HG03520 (cell line): ENCODE data around the gene RHPN2.
"Not testable (repeated sequence)": the region's sequence is repeated elsewhere in the genome, so short reads cannot be mapped to it uniquely, and the experiment has no call there.

Source experiments
- ATAC-seq: cut with Tn5 transposase; IDR thresholded peaks from one replicate; pipeline ENCODE4 v1.9.1; 2021; ENCODE audit warnings: mild to moderate bottlenecking, moderate library complexity; ENCODE audit not compliant: unreplicated experiment

Gene RHPN2

GRCh38 chr19:33066543-33066942 is 1.9 kb upstream of the RHPN2 start:
- no peak for ATAC-seq

DNA sequence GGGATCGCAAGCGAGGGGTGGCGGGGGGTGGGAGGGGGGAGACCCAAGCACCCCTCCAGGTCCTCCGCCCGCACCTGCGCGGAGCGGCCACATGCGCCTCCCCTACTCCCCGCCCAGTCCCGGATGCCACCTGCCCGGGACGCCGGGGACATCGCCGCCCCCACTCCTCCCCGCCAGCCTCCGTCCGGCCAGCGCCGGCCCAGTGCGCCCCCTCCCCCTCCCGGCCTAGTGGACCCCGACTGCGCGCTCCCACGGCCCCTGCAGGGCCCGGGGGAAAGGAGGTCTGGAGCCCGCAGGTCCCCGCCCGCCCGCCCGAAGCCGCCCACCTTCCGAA is 263 bp downstream of the RHPN2 start:
- no peak for ATAC-seq

GRCh38 chr19:33063753-33064457 is 783 bp downstream of the RHPN2 start:
- ATAC-seq, result no peak

DNA sequence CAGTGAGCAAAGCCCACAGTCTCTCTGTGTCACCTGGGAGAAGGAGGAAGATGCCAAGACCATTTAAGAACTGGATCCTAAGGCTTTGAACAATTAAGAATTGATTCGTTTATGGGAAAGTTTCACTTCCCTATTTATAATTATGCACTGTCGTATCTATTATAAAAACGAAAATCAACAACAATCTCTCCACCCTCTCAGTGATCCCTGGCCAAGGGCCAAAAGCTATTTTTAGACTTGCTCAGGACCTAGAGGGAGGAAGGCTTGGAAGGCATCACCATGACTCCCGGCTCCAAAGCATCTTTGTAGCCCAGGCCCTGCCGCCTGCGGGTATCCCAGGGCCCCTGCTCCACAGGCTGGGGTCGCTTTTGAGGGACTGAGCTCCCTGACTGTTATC is 1.3 kb downstream of the RHPN2 start:
- ATAC-seq, result no peak

- ATAC-seq, result no peak
Observed at GRCh38 chr19:33062902-33063301, 1.8 kb downstream of the RHPN2 start.

DNA sequence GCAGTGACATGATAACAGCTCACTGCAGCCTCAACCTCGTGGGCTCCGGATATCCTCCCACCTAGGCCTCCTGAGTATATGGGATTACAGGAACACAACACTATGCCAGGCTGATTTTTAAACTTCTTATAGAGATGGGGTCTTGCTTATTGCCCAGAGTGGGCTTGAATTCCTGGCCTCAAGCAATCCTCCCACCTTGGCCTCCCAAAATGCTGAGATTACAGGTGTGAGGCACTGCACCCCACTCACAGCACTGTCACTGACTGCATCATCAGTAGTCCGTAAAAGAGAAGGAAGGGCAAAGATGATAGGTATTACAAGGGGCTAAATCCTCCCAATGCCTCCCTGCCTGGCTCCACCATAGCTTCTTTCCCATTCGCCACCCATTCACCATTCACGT is 4.1 kb downstream of the RHPN2 start:
- ATAC-seq, result no peak

- no peak for ATAC-seq
Observed at GRCh38 chr19:33055718-33056117, 9.0 kb downstream of the RHPN2 start.

- no peak for ATAC-seq
Observed at GRCh38 chr19:33054623-33055022, 10.1 kb downstream of the RHPN2 start.

- no peak for ATAC-seq
Observed at GRCh38 chr19:33052352-33052972, 12.2 kb downstream of the RHPN2 start.

DNA sequence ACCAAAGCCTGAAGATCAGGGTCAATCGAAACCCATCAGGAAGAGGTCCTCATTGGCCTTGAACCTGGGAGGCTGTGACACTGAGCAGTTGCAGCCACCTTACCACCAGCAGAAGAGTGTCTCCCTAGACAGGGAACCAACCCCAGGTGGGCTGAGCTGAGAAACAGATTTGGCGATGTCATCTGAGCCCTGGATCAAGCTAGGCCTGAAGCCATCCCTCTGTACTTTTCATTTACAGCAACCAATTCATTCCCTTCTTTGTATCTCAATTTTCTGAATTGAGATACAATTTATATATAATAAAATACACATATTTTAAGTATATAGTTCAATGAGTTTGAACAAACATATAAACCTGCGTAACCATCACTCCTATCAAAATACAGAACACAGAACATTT is 14.6 kb downstream of the RHPN2 start:
- ATAC-seq, result no peak

GRCh38 chr19:33048806-33049676 is 15.6 kb downstream of the RHPN2 start:
- no peak for ATAC-seq

GRCh38 chr19:33047422-33047821 is 17.3 kb downstream of the RHPN2 start:
- ATAC-seq, result no peak

- ATAC-seq, result not testable (repeated sequence)
Observed at GRCh38 chr19:33041828-33042160, 22.9 kb downstream of the RHPN2 start.

DNA sequence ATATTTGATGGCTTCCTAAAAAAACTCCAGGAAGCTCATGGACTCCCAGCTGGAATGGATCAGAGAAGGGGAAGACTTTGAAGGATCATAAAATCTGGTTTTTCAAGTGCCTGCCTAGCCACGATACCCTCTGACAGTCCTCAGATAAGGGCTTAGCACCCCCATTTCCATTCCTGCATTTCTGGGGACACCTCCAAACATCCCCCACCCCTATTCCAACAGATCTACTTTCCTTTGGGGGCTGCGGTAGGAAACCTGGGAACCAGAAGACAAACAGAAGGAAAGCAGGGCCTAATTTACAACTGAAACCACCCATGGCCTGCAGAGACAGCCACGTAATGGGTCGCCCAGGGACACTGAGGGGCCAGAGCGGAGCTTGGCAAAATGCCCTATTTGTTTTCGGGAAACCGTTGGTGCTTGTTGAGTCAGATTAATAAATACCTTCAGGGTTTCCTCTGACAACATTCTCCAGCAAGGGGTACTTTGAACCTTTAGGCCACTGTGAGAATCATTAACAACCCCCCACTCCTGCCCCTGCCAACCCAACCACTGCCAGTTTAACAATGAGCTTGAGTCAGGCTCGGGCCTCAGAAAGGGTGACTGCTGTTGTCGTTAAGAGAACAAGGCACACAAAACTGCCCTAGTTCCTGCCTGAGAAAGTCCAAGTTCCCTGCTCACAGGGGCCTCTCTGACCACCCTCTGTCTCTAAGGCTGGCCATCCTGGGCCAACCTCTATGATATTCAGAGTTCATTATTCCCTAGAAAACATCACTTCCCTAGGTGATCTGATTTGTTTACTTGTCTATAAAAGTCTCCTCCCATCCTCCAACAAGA is 23.5 kb downstream of the RHPN2 start:
- ATAC-seq, result no peak

GRCh38 chr19:33039815-33040214 is 24.9 kb downstream of the RHPN2 start:
- ATAC-seq, result no peak

- no peak for ATAC-seq
Observed at GRCh38 chr19:33039108-33039599, 25.5 kb downstream of the RHPN2 start.

DNA sequence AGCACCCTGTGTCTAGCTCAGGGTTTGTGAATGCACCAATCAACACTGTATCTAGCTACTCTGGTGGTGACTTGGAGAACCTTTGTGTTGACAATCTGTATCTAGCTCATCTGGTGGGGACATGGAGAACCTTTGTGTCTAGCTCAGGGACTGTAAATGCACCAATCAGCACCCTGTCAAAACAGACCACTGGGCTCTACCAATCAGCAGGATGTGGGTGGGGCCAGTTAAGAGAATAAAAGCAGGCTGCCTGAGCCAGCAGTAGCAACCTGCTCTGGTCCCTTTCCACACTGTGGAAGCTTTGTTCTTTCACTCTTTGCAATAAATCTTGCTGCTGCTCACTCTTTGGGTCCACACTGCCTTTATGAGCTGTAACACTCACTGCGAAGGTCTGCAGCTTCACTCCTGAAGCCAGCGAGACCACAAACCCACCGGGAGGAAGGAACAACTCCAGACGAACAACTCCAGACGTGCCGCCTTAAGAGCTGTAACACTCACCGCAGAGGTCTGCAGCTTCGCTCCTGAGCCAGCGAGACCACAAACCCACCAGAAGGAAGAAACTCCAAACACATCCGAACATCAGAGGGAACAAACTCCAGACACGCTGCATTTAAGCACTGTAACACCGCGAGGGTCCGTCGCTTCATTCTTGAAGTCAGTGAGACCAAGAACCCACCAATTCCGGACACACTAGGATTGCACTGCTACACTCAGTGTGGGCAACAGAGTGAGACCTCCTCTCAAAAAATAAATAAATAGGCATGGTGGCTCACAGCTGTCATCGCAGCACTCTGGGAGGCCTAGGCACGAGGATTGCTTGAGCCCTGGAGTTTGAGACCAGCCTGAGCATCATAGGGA is 27.3 kb downstream of the RHPN2 start:
- not testable (repeated sequence) for ATAC-seq

DNA sequence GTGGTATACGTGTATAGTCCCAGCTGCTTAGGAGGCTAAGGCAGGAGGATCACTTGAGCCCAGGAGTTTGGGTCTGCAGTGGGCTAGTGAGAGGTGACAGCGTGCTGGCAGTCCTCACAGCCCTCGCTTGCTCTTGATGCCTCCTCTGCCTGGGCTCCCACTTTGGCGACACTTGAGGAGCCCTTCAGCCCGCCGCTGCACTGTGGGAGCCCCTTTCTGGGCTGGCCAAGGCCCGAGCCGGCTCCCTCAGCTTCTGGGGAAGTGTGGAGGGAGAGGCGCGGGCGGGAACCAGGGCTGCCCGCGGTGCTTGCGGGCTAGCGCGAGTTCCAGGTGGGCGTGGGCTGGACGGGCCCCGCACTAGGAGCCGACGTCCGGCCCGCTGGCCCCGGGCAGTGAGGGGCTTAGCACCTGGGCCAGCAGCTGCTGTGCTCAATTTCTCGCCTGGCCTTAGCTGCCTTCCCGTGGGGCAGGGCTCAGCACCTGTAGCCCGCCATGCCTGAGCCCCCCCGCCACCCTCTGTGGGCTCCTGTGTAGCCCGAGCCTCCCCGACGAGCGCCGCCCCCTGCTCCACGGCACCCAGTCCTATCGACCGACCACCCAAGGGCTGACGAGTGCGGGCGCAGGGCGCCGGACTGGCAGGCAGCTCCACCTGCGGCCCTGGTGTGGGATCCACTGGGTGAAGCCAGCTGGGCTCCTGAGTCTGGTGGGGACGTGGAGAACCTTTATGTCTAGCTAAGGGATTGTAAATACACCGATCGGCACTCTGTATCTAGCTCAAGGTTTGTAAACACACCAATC is 28.1 kb downstream of the RHPN2 start:
- ATAC-seq, result not testable (repeated sequence)

GRCh38 chr19:33035461-33035860 is 29.2 kb downstream of the RHPN2 start:
- ATAC-seq, result no peak
